T-cell (primary cell): ENCODE results near the gene MED26. TPM values are rescaled to one million over a fixed set of nuclear protein-coding genes. Genes with fewer than 3 reads are reported as not detected.
"Not testable (repeated sequence)": the region's sequence is repeated elsewhere in the genome, so short reads cannot be mapped to it uniquely, and the experiment has no call there.

Experiments
- ATAC-seq, 4 experiments: fragments of 200-7000 bp in 3 of 4; fragments of 150-1000 bp in 1 of 4; cut with Tn5 transposase; replicated peaks in 1 of 4; 1 replicate in 3 of 4; 2 replicates in 1 of 4; pipeline ENCODE4 v1.10.0; 2021; ENCODE audit warnings: moderate library complexity in 3 of 4, mild to moderate bottlenecking in 2 of 4, moderate number of reproducible peaks in 1 of 4
- CTCF ChIA-PET, 2 donors: fragments of 300-600 bp; sonication (Branson Sonifier 250); formaldehyde crosslinking; loops; one replicate each; lab custom pipeline; 2022; ENCODE audit warnings: antibody characterized with exemption in 2 of 2; lab: Charles Lee
- POLR2A ChIA-PET, 2 donors: fragments of 300-600 bp; sonication (Branson Sonifier 250); formaldehyde crosslinking; loops; one replicate each; lab custom pipeline; 2022; ENCODE audit warnings: antibody characterized with exemption in 2 of 2; lab: Charles Lee
- DNase-seq, 35 experiments: peaks; one replicate each; pipeline versions ENCODE4 v3.0.0 to v3.0.0-alpha.2; 2013 to 2023
- H3K27ac ChIP-seq: one replicate; pipeline ENCODE4 v1.5.1; 2013; ENCODE audit warnings: low read length
- H3K27me3 ChIP-seq, 2 experiments: replicated peaks in 1 of 2; 1 replicate in 1 of 2; 2 replicates in 1 of 2; pipeline versions ENCODE4 v1.6.1 to v1.7.0; 2013; ENCODE audit warnings: low read length in 1 of 2, mixed read lengths in 1 of 2; ENCODE audit not compliant: control insufficient read depth in 2 of 2, insufficient read depth in 2 of 2; ENCODE audit errors: extremely low read depth in 1 of 2
- H3K36me3 ChIP-seq, 2 donors: 1 replicate in 1 of 2; 2 replicates in 1 of 2; pipeline versions ENCODE4 v1.6.1 to v1.7.0; 2013; ENCODE audit warnings: low read length in 1 of 2; ENCODE audit not compliant: control insufficient read depth in 2 of 2, insufficient read depth in 1 of 2; ENCODE audit errors: extremely low read depth in 1 of 2
- H3K4me1 ChIP-seq, 2 experiments: 1 replicate in 1 of 2; 2 replicates in 1 of 2; pipeline versions ENCODE4 v1.6.1 to v1.7.0; 2013; ENCODE audit warnings: low read length in 2 of 2, mixed read lengths in 1 of 2; ENCODE audit not compliant: insufficient read depth in 2 of 2, control insufficient read depth in 1 of 2; ENCODE audit errors: extremely low read depth in 1 of 2
- H3K4me3 ChIP-seq, 2 donors: 1 replicate in 1 of 2; 2 replicates in 1 of 2; pipeline versions ENCODE4 v1.5.1 to v1.7.0; 2013; ENCODE audit warnings: mild to moderate bottlenecking in 2 of 2, low read length in 1 of 2, moderate library complexity in 1 of 2; ENCODE audit not compliant: control insufficient read depth in 1 of 2; ENCODE audit errors: extremely low read depth in 1 of 2
- H3K9me3 ChIP-seq: 2 replicates; pipeline ENCODE4 v1.7.0; 2013
- H3K27ac Mint-ChIP-seq, 2 donors: one replicate each; pipeline ENCODE4 v1.8.0; 2020 to 2021; ENCODE audit warnings: mild to moderate bottlenecking in 2 of 2, mixed read lengths in 2 of 2
- H3K27me3 Mint-ChIP-seq, 2 donors: one replicate each; pipeline ENCODE4 v1.8.0; 2021 to 2022; ENCODE audit warnings: mixed read lengths in 2 of 2
- H3K36me3 Mint-ChIP-seq: one replicate; pipeline ENCODE4 v1.8.0; 2021; ENCODE audit warnings: mixed read lengths
- H3K4me1 Mint-ChIP-seq, 3 donors: one replicate each; pipeline ENCODE4 v1.8.0; 2020 to 2022; ENCODE audit warnings: mixed read lengths in 3 of 3, mild to moderate bottlenecking in 1 of 3
- H3K4me3 Mint-ChIP-seq, 3 donors: one replicate each; pipeline ENCODE4 v1.8.0; 2020 to 2022; ENCODE audit warnings: mild to moderate bottlenecking in 3 of 3, mixed read lengths in 3 of 3, moderate library complexity in 3 of 3
- H3K9me3 Mint-ChIP-seq, 3 donors: one replicate each; pipeline ENCODE4 v1.8.0; 2020 to 2022; ENCODE audit warnings: mixed read lengths in 3 of 3
- WGBS: methylation state at CpG from one replicate; pipeline ENCODE4 v1.1.5; 2013; ENCODE audit warnings: missing lambda C conversion rate; ENCODE audit not compliant: insufficient coverage; 5-methylcytosine and 5-hydroxymethylcytosine counted together
- total RNA-seq, 35 experiments: library from RNA in 6 of 35; stranded (reverse) in 6 of 35; fragments of 120-200 nt in 1 of 35; gene quantifications; one replicate each; pipeline versions ENCODE4 v1.2.1 to v1.2.4 and lab custom pipeline; 2013 to 2026

MED26 gene
- total RNA-seq, 5 donors from 2014 or later (not counting 1 experiment from before 2014, with no cell fraction given), result 14.7 to 42.0 (median 21.1) TPM

- 100% methylated on average over 1 of the region's 3 CpGs for WGBS
- Mint-ChIP-seq H3K9me3 (no peaks in the 10 kb centered on the region), H3K27ac (no peak overlapping the region), H3K4me1 (peaks cover 35 to 47% (median 40%) of the 10 kb centered on the region in 3 donors), H3K36me3 (peaks cover 56% of the 10 kb centered on the region), H3K27me3 (no peaks in the 10 kb centered on the region), H3K4me3 (no peak overlapping the region)
- H3K27ac ChIP-seq, result no peak overlapping the region
- CTCF ChIA-PET, result no interaction called here
- H3K9me3 ChIP-seq, result no peaks in the 10 kb centered on the region
- no peak for DNase-seq
- H3K4me3 ChIP-seq, result no peak overlapping the region
- H3K27me3 ChIP-seq, result no peaks in the 10 kb centered on the region
- H3K36me3 ChIP-seq, result peaks cover 24 to 83% of the 10 kb centered on the region in 2 donors
- POLR2A ChIA-PET, result no interaction called here
- no peak for ATAC-seq
- peaks cover 7 to 27% of the 10 kb centered on the region in 2 experiments for H3K4me1 ChIP-seq
These were observed 26.6 kb upstream of the MED26 start for GRCh38 chr19:16654627-16655026.

GRCh38 chr19:16654140-16654539 lies 26.1 kb upstream of the MED26 start:
- no peak overlapping the region for H3K4me3 Mint-ChIP-seq
- Histone ChIP-seq H3K9me3 (no peaks in the 10 kb centered on the region), H3K4me1 (peaks cover 7 to 23% of the 10 kb centered on the region in 2 experiments), H3K27me3 (no peaks in the 10 kb centered on the region), H3K27ac (no peak overlapping the region), H3K4me3 (no peak overlapping the region), H3K36me3 (peaks cover 25 to 84% of the 10 kb centered on the region in 2 donors)
- H3K4me1 Mint-ChIP-seq, result peaks cover 37 to 45% (median 38%) of the 10 kb centered on the region in 3 donors
- peaks cover 56% of the 10 kb centered on the region for H3K36me3 Mint-ChIP-seq
- no peak for DNase-seq
- WGBS, result 100% methylated on average over 3 of the region's 3 CpGs
- ChIA-PET CTCF (no interaction called here), POLR2A (no interaction called here)
- H3K27ac Mint-ChIP-seq, result no peak overlapping the region
- H3K9me3 Mint-ChIP-seq, result no peaks in the 10 kb centered on the region
- ATAC-seq, result peak in 1 of 4 experiments; percentile 39
- no peaks in the 10 kb centered on the region for H3K27me3 Mint-ChIP-seq

GRCh38 chr19:16652854-16653253 lies 24.9 kb upstream of the MED26 start:
- DNase-seq (no peak), ATAC-seq (no peak)
- 98% methylated on average over 6 of the region's 7 CpGs for WGBS
- H3K4me1 ChIP-seq, result peaks cover 0 to 10% of the 10 kb centered on the region in 2 experiments
- no peak overlapping the region for H3K4me3 ChIP-seq
- H3K27ac ChIP-seq, result no peak overlapping the region
- H3K36me3 ChIP-seq, result peaks cover 29 to 79% of the 10 kb centered on the region in 2 donors
- POLR2A ChIA-PET, result no interaction called here
- Mint-ChIP-seq H3K4me3 (no peak overlapping the region), H3K27ac (no peak overlapping the region), H3K27me3 (no peaks in the 10 kb centered on the region), H3K9me3 (no peaks in the 10 kb centered on the region), H3K36me3 (peaks cover 56% of the 10 kb centered on the region), H3K4me1 (peaks cover 28 to 37% (median 28%) of the 10 kb centered on the region in 3 donors)
- no peaks in the 10 kb centered on the region for H3K9me3 ChIP-seq
- CTCF ChIA-PET, result no interaction called here
- no peaks in the 10 kb centered on the region for H3K27me3 ChIP-seq

- H3K4me1 ChIP-seq, H3K27ac ChIP-seq, H3K27me3 ChIP-seq, H3K27me3 Mint-ChIP-seq, POLR2A ChIA-PET, ATAC-seq, DNase-seq, H3K9me3 Mint-ChIP-seq, H3K9me3 ChIP-seq, CTCF ChIA-PET, H3K4me3 Mint-ChIP-seq, H3K4me3 ChIP-seq: not testable (repeated sequence)
- H3K36me3 ChIP-seq, result peaks cover 30 to 72% of the 10 kb centered on the region in 2 donors
- 96% methylated on average over 6 of the region's 8 CpGs for WGBS
- Mint-ChIP-seq H3K36me3 (peaks cover 52% of the 10 kb centered on the region), H3K27ac (peak overlapping the region in 1 of 2 donors; percentile 34), H3K4me1 (peaks cover 19 to 27% (median 21%) of the 10 kb centered on the region in 3 donors)
These were observed 23.6 kb upstream of the MED26 start for GRCh38 chr19:16651421-16652188.

- H3K36me3 Mint-ChIP-seq, result peaks cover 48% of the 10 kb centered on the region
- WGBS, result 89% methylated on average over 2 of the region's 2 CpGs
- ATAC-seq (no peak), DNase-seq (no peak)
- POLR2A ChIA-PET, result no interaction called here
- H3K4me3 Mint-ChIP-seq, result no peak overlapping the region
- Histone ChIP-seq H3K36me3 (peaks cover 24 to 74% of the 10 kb centered on the region in 2 donors), H3K9me3 (no peaks in the 10 kb centered on the region), H3K27me3 (no peaks in the 10 kb centered on the region), H3K4me1 (no peaks in the 10 kb centered on the region), H3K27ac (no peak overlapping the region), H3K4me3 (no peak overlapping the region)
- CTCF ChIA-PET, result interaction anchor here in 1 of 2 donors (0.5 kb wide), 1 partner anchor 415 kb away, joined by 3 read pairs; no protein-coding TSS in a partner anchor
- peaks cover 13 to 19% (median 19%) of the 10 kb centered on the region in 3 donors for H3K4me1 Mint-ChIP-seq
- peak overlapping the region in 1 of 2 donors; percentile 6 for H3K27ac Mint-ChIP-seq
- no peaks in the 10 kb centered on the region for H3K27me3 Mint-ChIP-seq
- H3K9me3 Mint-ChIP-seq, result no peaks in the 10 kb centered on the region
These were observed 22.8 kb upstream of the MED26 start for GRCh38 chr19:16650821-16651220.

GRCh38 chr19:16649734-16650133 lies 21.7 kb upstream of the MED26 start:
- H3K27me3 ChIP-seq, result no peaks in the 10 kb centered on the region
- no peaks in the 10 kb centered on the region for H3K4me1 ChIP-seq
- no peak overlapping the region for H3K4me3 Mint-ChIP-seq
- DNase-seq, result no peak
- H3K4me1 Mint-ChIP-seq, result peaks cover 17 to 24% (median 21%) of the 10 kb centered on the region in 3 donors
- ChIA-PET POLR2A (interaction anchor here in 1 of 2 donors (0.7 to 1.0 kb wide), 2 partner anchors 9 to 13 kb away, joined by 3 to 4 read pairs; no protein-coding TSS in a partner anchor), CTCF (no interaction called here)
- peaks cover 21 to 76% of the 10 kb centered on the region in 2 donors for H3K36me3 ChIP-seq
- no peaks in the 10 kb centered on the region for H3K9me3 Mint-ChIP-seq
- peaks cover 49% of the 10 kb centered on the region for H3K36me3 Mint-ChIP-seq
- H3K27me3 Mint-ChIP-seq, result no peaks in the 10 kb centered on the region
- no peak overlapping the region for H3K27ac Mint-ChIP-seq
- H3K9me3 ChIP-seq, result no peaks in the 10 kb centered on the region
- H3K4me3 ChIP-seq, result no peak overlapping the region
- ATAC-seq, result no peak
- WGBS, result 90% methylated on average over 2 of the region's 9 CpGs
- H3K27ac ChIP-seq, result no peak overlapping the region
